ENCODE data around the gene MB. TPM values are rescaled to one million over a fixed set of nuclear protein-coding genes. Genes with fewer than 3 reads are reported as not detected.

The MB gene
- polyA plus RNA-seq, 3 donors from 2014 or later = 0.33 TPM; not detected in 2

DNA sequence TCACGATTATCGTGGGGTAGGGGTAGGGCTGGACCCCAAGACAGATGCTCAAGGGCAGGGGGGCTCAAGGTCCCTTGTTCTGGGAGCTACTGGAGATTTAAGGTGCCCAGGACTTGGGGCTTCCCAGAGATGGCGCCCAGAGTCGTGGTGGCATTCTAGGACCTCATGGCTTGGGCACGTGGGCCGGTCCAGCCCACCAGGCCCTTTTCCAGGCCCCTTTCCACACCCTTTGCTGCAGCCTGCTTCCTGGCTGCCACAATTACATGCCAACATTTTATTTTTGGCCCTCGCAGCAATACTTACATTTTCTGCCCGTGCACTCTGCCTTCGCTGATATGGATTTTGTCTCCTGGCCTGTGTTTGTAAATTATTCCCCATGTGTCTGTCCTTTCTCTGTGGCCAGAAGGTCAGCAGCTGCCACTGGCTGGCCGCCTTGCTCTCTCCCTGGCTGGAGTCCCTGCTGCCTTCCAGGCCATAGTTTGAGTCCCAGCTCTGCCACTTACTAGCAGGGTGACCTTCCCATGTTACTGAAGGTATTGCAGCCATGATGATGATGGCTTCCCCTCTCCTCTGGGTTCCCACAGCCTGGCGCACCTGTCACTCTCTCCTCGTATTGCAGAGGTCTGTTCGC is 11.2 kb downstream of the MB start:
- Mint-ChIP-seq H3K36me3 (no peaks in the 10 kb centered on the region), H3K27me3 (ENCODE audit: low read depth in 3 of 3) (peaks cover 0 to 7% (median 1%) of the 10 kb centered on the region in 3 donors), H3K4me3 (no peak overlapping the region), H3K9me3 (no peaks in the 10 kb centered on the region), H3K27ac (no peak overlapping the region), H3K4me1 (no peaks in the 10 kb centered on the region)
- no peak for DNase-seq

DNA sequence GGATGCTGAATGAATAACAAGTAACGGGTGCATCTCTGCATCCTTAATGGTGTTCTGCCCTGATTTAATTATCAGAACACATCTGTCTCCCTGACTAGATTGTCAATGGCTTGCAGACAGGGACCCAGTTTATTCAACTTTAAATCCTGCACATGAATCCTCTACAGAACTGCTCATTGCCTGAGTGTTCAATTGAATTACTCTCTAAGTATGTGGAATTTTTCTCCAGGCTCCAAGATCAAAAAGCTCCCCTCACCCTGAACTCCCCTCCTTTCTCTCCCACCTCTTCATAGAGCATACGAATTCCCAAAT is 11.8 kb downstream of the MB start:
- no peak overlapping the region for H3K27ac Mint-ChIP-seq
- H3K27me3 Mint-ChIP-seq (ENCODE audit: low read depth in 3 of 3) = peaks cover 0 to 7% (median 0%) of the 10 kb centered on the region in 3 donors
- no peaks in the 10 kb centered on the region for H3K9me3 Mint-ChIP-seq
- DNase-seq = no peak
- H3K4me1 Mint-ChIP-seq = no peaks in the 10 kb centered on the region
- no peak overlapping the region for H3K4me3 Mint-ChIP-seq
- H3K36me3 Mint-ChIP-seq = no peaks in the 10 kb centered on the region

DNA sequence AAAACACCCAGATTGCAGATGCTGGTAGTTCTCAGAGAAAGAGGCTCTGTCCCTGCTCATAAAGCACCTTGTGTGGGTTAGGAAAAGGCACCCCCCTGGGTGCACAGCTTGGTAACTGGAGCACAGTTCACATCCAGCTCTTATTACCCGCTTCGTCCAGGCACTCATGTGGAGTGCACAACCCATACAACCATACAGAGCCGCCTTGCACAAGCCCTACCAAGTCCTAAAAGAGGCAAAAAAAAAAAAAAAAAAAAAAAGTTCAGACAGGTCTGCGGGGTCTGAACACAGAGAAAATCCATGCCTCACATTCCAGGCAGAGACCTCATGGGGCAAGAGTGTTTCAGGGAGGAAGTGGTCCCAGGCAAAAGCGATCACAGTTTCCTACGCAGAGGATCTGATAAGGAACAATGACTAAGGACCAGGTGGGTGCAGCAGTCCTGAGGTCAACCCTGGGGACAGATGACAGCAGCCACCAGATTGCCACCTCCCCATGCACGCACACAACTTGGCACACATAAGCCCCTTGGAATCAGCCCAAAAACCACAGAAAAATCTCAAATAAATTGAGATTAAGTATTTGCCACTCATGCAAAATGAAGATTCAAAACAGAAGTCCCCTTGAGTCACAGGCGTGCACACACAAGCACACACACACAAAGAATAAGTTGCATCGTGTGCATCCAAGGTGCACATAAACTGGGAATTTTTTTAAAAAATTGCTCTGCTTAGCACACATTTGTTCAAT is 12.3 kb downstream of the MB start:
- no peaks in the 10 kb centered on the region for H3K36me3 Mint-ChIP-seq
- no peak for DNase-seq
- no peak overlapping the region for H3K27ac Mint-ChIP-seq
- H3K9me3 Mint-ChIP-seq = no peaks in the 10 kb centered on the region
- H3K27me3 Mint-ChIP-seq (ENCODE audit: low read depth in 3 of 3) = peaks cover 0 to 7% (median 0%) of the 10 kb centered on the region in 3 donors
- no peaks in the 10 kb centered on the region for H3K4me1 Mint-ChIP-seq
- H3K4me3 Mint-ChIP-seq = no peak overlapping the region

DNA sequence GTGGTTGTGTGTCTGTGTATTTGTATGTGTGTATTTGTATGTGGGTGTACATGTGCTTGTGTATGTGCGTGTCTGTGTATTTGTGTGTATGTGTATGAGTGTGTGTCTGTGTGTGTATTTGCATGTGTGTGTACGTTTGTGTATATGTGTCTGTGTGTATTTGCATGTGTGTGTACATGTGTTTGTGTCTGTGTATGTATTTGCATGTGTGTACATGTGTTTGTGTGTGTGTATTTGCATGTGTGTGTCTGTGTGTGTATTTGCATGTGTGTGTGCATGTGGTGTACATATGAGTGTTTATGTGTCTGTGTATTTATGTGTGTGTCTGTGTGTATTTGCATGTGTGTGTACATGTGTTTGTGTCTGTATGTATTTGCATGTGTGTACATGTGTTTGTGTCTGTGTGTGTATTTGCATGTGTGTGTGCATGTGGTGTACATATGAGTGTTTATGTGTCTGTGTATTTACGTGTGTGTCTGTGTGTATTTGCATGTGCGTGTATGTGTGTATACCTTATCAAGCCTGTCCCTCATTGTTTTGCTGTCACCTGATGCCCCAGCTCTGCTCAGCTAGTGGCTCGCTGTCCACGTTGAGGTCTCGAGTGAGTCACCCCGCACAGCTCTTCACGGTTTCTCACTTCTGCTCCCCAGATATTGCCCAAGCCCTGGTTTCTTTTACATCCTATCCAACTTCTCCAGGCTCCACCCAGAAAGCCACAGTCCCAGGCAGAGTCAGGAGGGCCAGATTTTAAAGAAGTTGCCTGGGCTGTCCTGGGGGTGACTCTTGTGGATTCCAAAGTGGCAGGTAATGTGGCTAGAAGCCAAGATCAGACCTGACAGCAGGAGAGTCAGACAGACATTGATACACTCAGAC is 15.2 kb downstream of the MB start:
- Mint-ChIP-seq H3K27ac (no peak overlapping the region), H3K9me3 (no peaks in the 10 kb centered on the region), H3K27me3 (ENCODE audit: low read depth in 3 of 3) (peaks cover 0 to 2% (median 0%) of the 10 kb centered on the region in 3 donors), H3K4me3 (no peak overlapping the region), H3K4me1 (no peaks in the 10 kb centered on the region), H3K36me3 (no peaks in the 10 kb centered on the region)
- DNase-seq = no peak

DNA sequence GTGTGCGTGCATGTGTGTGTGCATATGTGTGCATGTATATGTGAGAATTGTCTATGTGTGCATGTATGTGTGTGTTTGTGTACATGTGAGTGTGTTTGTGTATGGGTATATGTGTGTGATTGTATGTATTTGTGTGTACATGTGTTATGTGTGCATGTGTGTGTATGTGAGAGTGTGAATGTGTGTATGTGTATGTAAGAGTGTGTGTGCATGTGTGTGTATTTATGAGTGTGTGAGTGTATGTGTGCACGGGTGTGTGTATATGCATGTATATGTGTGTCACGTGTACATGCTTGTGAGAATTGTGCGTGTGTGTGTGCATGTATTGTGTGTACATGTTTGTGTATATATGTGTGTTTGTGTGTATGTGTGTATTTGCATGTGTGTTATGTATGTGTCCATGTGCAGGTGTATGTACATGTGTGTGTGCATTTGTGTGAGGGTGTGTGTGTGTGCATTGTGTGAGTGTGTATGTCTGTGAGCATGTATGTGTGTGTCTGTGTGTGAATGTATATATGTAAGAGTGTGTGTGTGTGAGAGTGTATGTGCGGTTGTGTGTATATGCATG is 16.0 kb downstream of the MB start:
- Mint-ChIP-seq H3K4me3 (no peak overlapping the region), H3K27me3 (ENCODE audit: low read depth in 3 of 3) (no peaks in the 10 kb centered on the region), H3K27ac (no peak overlapping the region), H3K9me3 (no peaks in the 10 kb centered on the region), H3K36me3 (no peaks in the 10 kb centered on the region), H3K4me1 (no peaks in the 10 kb centered on the region)
- DNase-seq = no peak

DNA sequence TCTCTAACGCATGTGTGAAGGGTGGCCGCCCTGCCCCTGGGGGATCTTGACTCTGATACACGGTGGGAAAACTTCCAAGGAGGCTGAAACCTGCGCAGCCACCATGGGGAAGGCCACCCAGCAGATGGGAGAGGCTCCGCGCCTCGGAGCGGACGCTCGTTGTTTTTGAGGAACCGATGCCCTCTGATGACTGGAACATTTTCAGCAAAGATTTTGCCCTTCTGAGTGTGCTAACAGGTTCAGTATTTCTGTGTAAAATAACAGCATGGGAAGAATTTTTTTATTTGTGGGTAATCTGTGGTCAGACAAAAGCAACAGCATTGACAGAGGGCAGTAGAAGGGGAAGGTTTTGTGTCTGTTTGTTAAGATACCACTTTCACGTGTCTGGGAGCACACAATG is 16.7 kb downstream of the MB start:
- Mint-ChIP-seq H3K36me3 (no peaks in the 10 kb centered on the region), H3K27me3 (ENCODE audit: low read depth in 3 of 3) (no peaks in the 10 kb centered on the region), H3K9me3 (no peaks in the 10 kb centered on the region), H3K4me1 (no peaks in the 10 kb centered on the region), H3K27ac (no peak overlapping the region), H3K4me3 (no peak overlapping the region)
- DNase-seq = no peak

DNA sequence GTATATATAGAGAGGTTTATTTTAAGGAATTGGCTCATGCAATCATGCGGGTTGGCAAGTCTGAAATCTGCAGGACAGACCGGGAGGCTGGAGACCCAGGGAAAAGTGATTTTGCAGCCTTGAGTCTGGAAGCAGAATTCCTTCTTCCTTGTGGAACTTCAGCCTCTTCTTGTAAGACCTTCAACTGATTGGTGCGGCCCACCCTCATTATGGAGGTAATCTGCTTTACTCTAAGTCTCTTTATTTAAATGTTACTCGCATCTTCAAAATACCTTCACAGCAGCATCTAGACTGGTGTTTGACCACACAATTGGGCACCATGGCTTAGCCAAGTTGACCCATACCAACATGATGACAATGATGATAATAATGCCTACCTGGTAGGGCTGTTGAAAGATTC is 17.8 kb downstream of the MB start:
- Mint-ChIP-seq H3K9me3 (no peaks in the 10 kb centered on the region), H3K4me1 (no peaks in the 10 kb centered on the region), H3K36me3 (no peaks in the 10 kb centered on the region), H3K27ac (no peak overlapping the region), H3K4me3 (no peak overlapping the region), H3K27me3 (ENCODE audit: low read depth in 3 of 3) (no peaks in the 10 kb centered on the region)
- no peak for DNase-seq

DNA sequence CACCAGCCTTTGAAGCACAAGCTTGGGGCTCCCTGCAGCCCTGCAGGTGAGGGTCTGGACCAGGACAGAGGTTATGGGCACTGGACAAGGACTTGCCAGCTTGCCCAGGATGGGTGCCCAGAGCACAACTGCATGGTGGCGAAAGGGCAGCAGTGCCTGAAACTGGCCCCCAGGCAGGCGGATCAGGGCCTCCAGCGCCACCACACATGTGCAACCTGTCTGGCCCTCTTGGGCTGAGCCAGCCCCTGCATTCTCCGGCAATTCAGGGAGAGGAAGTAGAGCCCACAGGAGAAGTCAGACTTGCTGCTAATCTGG is 18.8 kb downstream of the MB start:
- Mint-ChIP-seq H3K4me1 (no peaks in the 10 kb centered on the region), H3K27ac (no peak overlapping the region), H3K36me3 (no peaks in the 10 kb centered on the region), H3K4me3 (no peak overlapping the region), H3K27me3 (ENCODE audit: low read depth in 3 of 3) (no peaks in the 10 kb centered on the region), H3K9me3 (no peaks in the 10 kb centered on the region)
- DNase-seq = no peak

DNA sequence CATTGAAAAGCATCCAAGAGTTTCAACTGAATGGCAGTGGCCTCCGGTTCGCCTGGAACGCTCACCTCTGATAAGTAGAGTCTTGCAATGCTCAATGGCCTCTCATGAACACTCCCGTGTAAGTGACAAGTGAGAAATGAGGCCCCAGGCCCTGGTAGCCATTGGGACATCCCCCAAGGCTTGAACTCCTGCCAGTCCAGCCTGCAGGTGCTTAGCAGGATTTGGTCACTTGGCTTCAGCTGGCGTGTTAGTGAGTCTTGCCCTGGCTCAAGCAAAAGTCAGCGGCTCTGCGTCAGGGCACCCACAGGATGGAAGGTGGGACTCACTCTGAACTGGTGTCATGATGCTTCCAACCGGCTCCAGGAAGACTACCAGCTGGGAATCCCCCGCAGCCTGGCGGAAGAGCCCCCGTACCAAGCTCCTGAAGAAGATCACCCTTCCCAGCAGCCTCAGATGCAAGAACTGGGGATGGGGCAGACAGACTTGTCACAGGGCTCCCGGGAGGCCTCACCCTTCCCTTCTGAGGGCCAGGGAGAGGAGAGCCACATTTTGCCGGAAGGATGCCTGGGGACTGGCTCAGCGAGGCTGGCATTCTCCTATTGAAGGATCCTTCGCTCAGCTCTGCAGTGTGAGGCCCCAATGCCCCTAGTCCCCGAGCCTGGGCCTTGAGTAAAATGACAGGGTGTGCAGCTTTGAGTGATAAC is 19.3 kb downstream of the MB start:
- Mint-ChIP-seq H3K9me3 (no peaks in the 10 kb centered on the region), H3K27me3 (ENCODE audit: low read depth in 3 of 3) (no peaks in the 10 kb centered on the region), H3K4me3 (no peak overlapping the region), H3K36me3 (no peaks in the 10 kb centered on the region), H3K27ac (no peak overlapping the region), H3K4me1 (no peaks in the 10 kb centered on the region)
- no peak for DNase-seq

DNA sequence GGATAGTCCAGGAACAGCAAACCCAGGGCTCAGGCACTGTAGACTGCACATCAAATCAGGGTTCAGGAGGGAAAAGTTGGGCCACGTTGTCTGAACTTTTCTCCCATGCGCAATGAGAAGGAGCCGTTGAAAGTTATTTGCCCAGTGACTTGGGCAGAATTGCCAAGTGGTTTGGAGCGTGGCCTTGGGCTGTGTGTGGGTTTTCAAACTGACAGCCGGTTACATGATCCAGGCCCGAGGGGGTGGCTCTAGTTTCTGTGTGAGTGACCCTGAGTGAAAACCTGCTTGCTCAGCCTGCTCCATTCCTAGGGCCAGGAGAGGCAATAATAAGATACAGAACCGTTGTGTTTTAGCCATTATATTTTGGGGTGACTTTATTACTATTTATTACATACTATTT is 20.3 kb downstream of the MB start:
- Mint-ChIP-seq H3K9me3 (no peaks in the 10 kb centered on the region), H3K36me3 (no peaks in the 10 kb centered on the region), H3K27me3 (ENCODE audit: low read depth in 3 of 3) (peaks cover 0 to 4% (median 0%) of the 10 kb centered on the region in 3 donors), H3K4me1 (no peaks in the 10 kb centered on the region), H3K27ac (no peak overlapping the region), H3K4me3 (no peak overlapping the region)
- DNase-seq = no peak

DNA sequence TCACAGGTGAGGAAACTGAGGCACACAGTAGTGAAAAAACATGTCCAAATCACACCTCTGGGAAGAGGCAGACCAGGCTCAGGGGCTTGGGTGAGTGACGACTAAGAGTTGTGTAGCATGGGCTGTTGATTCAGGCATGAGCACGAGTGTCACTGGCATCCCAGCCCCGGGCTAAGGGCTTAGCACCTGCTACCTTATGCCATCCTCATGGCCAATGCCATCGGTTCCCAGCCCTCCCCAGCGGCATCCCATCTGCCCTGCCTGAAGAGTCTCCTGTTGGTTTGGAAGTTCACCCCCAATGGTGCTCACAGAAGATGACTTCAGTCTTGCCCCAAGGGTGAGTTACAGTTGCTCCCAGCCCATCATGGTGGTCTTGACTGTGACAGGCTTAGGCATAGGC is 22.4 kb downstream of the MB start:
- Mint-ChIP-seq H3K27me3 (ENCODE audit: low read depth in 3 of 3) (peaks cover 0 to 4% (median 0%) of the 10 kb centered on the region in 3 donors), H3K36me3 (no peaks in the 10 kb centered on the region), H3K4me1 (no peaks in the 10 kb centered on the region), H3K4me3 (no peak overlapping the region), H3K9me3 (no peaks in the 10 kb centered on the region), H3K27ac (no peak overlapping the region)
- DNase-seq = no peak

DNA sequence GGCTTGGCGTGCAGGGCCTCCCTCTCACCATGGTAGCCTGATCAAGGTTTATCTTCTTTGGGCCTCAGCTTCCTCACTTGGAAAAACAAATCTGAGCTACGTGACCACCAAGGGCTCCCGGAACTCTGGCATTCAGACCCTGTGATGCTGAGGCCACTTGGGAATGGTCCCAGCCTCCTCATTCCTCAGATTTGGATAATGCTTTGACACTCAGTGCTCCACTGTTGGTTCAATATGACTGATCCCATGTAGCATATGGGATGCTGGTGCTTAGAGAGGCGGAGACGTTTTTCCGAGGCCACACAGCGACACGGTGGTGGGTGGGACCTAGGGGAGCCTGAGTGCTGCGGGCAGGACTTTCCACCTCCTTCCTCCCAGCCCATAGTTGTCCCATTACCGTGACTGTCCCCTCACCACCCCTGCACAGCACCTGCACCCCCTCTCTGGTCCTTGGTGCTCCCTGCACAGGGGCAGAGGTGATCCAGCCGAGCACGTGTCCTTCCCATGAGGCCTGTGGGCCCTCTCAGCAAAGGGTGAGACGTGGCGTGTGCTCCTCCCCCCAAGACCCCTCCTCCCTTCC is 23.1 kb downstream of the MB start:
- no peak overlapping the region for H3K27ac Mint-ChIP-seq
- H3K36me3 Mint-ChIP-seq = no peaks in the 10 kb centered on the region
- H3K4me1 Mint-ChIP-seq = no peaks in the 10 kb centered on the region
- DNase-seq = no peak
- no peaks in the 10 kb centered on the region for H3K9me3 Mint-ChIP-seq
- no peak overlapping the region for H3K4me3 Mint-ChIP-seq
- peaks cover 0 to 4% (median 0%) of the 10 kb centered on the region in 3 donors for H3K27me3 Mint-ChIP-seq (ENCODE audit: low read depth in 3 of 3)

DNA sequence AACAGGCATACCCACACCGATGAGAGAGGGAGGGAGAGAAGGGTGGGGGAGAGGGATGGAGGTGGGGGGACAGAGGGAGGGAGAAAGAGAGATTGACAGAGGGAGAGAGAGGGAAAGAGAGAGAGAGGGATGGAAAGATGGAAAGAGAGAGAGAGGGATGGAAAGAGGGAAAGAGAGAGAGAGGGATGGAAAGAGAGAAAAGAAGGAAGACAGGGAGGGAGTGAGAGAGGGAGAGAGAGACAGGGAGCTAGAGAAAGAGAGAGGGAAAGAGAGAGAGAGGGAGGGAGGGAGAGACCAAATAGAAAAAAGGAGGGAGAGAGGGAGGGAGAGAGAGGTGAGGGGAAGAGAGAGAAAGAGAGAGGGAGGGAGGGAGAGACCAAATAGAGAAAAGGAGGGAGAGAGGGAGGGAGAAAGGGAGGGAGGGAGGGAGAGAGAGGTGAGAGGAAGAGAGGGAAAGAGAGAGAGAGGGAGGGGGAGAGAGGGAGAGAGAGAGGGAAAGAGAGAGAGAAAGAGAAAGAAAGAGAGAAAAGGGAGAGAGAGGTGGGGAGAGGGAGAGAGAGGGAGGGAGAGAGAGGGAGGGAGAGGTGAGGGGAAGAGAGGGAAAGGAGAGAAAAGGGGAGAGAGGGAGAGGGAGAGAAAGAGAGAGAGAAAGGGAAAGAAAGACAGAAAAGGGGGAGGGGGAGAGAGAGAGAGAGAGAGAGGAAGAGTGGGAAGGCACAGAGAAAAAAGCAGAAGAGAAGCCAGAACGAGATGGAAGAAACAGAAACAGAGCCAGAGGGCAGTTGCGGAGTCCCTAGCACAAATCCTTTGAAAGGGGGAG is 23.8 kb downstream of the MB start:
- Mint-ChIP-seq H3K4me3 (no peak overlapping the region), H3K27me3 (ENCODE audit: low read depth in 3 of 3) (peaks cover 0 to 4% (median 0%) of the 10 kb centered on the region in 3 donors), H3K27ac (no peak overlapping the region), H3K36me3 (no peaks in the 10 kb centered on the region), H3K9me3 (no peaks in the 10 kb centered on the region), H3K4me1 (no peaks in the 10 kb centered on the region)
- DNase-seq = no peak

Measured in immature natural killer cell (primary cell).